Activated naive CD4-positive, alpha-beta T cell treated with anti-CD3 and anti-CD28 coated beads for 36 hours (primary cell): ENCODE measurements around the gene UBE2H. TPM values are rescaled to one million over a fixed set of nuclear protein-coding genes. Genes with fewer than 3 reads are reported as not detected.
"Not testable (repeated sequence)": the region's sequence is repeated elsewhere in the genome, so short reads cannot be mapped to it uniquely, and the experiment has no call there.

Experiments
- CTCF ChIA-PET: fragments of 350-600 bp; sonication (Branson Sonifier 250); formaldehyde crosslinking; loops from one replicate; lab custom pipeline; 2021; ENCODE audit warnings: antibody characterized with exemption; lab: Charles Lee
- DNase-seq: peaks from one replicate; pipeline ENCODE4 v3.0.0-alpha.2; 2020
- H3K27ac Mint-ChIP-seq: one replicate; pipeline ENCODE4 v1.8.0; 2021; ENCODE audit warnings: mild to moderate bottlenecking, mixed read lengths
- H3K27me3 Mint-ChIP-seq: one replicate; pipeline ENCODE4 v1.8.0; 2021; ENCODE audit warnings: low read depth, mixed read lengths
- H3K36me3 Mint-ChIP-seq: one replicate; pipeline ENCODE4 v1.8.0; 2021; ENCODE audit warnings: low read depth, mixed read lengths
- H3K4me1 Mint-ChIP-seq: one replicate; pipeline ENCODE4 v1.8.0; 2021; ENCODE audit warnings: low read depth, mixed read lengths
- H3K4me3 Mint-ChIP-seq: one replicate; pipeline ENCODE4 v1.8.0; 2021; ENCODE audit warnings: mild to moderate bottlenecking, moderate library complexity, mixed read lengths
- H3K9me3 Mint-ChIP-seq: one replicate; pipeline ENCODE4 v1.8.0; 2021; ENCODE audit warnings: mixed read lengths
- intact Hi-C: fragments of 100-400 bp; cut with micrococcal nuclease; formaldehyde crosslinking; loops from one replicate; pipeline ENCODE4 v1.15.1; 2023
- total RNA-seq, 2 experiments: library from RNA; stranded (reverse); gene quantifications; one replicate each; pipeline ENCODE4 v1.2.3, GENCODE V29; 2021

UBE2H gene
- total RNA-seq, 2 experiments from 2014 or later, result 33.4 to 37.6 TPM

- DNase-seq, result peak; percentile 55
- Mint-ChIP-seq H3K4me3 (peak overlapping the region; percentile 90), H3K9me3 (no peaks in the 10 kb centered on the region), H3K4me1 (peaks cover 12% of the 10 kb centered on the region), H3K36me3 (no peaks in the 10 kb centered on the region), H3K27me3 (no peaks in the 10 kb centered on the region), H3K27ac (no peak overlapping the region)
- intact Hi-C loops, result loop anchor here (1.0 to 5.0 kb wide), 9 partner anchors 43 to 606 kb away; partner anchors contain the start of gene SMKR1
- CTCF ChIA-PET, result interaction anchor here (0.5 to 3.3 kb wide), 48 partner anchors 11 to 739 kb away, joined by 3 to 26 read pairs (median 3); partner anchors contain the start of gene NRF1
These were observed 128.2 kb downstream of the UBE2H start for GRCh38 chr7:129824291-129825208.

DNA sequence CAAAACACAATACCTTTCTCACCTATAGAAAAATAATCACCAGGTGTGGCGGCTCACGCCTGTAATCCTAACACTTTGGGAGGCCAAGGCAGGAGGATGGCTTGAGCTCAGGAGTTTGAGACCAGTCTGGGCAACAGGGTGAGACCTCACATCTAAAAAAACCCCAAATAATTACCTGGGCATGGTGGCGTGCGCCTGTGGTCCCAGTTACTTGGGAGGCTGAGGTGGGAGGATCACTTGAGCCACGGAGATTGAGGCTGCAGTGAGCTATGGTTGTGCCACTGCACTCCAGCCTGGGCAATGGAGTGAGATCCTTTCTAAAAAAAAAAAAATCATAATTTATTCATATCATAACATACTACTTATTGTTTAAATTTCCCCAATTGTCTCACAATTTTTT is 129.6 kb downstream of the UBE2H start:
- H3K36me3 Mint-ChIP-seq, H3K27me3 Mint-ChIP-seq, intact Hi-C loops, H3K4me1 Mint-ChIP-seq, H3K4me3 Mint-ChIP-seq, H3K27ac Mint-ChIP-seq, H3K9me3 Mint-ChIP-seq, DNase-seq: not testable (repeated sequence)
- CTCF ChIA-PET, result interaction anchor here (0.6 to 2.1 kb wide), 3 partner anchors 8 to 455 kb away, joined by 3 to 7 read pairs (median 4); no protein-coding TSS in a partner anchor

- Mint-ChIP-seq H3K36me3 (peaks cover 3% of the 10 kb centered on the region), H3K27ac (no peak overlapping the region), H3K27me3 (no peaks in the 10 kb centered on the region), H3K4me1 (peaks cover 7% of the 10 kb centered on the region), H3K9me3 (peaks cover 10% of the 10 kb centered on the region), H3K4me3 (no peak overlapping the region)
- DNase-seq, result no peak
- CTCF ChIA-PET, result interaction anchor here (1.0 to 1.8 kb wide), 2 partner anchors 8 to 37 kb away, joined by 3 to 7 read pairs; no protein-coding TSS in a partner anchor
- intact Hi-C loops, result no loop called here
These were observed 131.3 kb downstream of the UBE2H start for GRCh38 chr7:129821476-129821875.

DNA sequence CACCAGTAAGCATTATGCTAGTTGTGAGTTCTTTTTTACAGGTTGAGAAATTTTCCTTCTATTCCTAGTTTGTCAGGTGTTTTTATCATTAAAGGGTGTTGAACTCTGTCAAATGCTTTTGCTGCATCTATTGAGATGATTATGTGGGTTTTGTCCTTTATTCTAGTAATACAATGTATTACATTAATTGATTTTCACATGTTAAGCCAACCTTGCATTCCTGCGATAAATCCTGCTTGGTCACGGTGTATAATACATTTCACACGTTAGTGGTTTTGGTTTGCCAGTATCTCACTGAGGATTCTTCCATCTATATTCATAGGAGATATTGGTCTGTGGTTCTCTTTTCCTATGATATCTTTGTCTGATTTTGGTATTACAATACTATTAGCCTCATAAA is 136.0 kb downstream of the UBE2H start:
- no peak overlapping the region for H3K4me3 Mint-ChIP-seq
- intact Hi-C loops, result no loop called here

DNA sequence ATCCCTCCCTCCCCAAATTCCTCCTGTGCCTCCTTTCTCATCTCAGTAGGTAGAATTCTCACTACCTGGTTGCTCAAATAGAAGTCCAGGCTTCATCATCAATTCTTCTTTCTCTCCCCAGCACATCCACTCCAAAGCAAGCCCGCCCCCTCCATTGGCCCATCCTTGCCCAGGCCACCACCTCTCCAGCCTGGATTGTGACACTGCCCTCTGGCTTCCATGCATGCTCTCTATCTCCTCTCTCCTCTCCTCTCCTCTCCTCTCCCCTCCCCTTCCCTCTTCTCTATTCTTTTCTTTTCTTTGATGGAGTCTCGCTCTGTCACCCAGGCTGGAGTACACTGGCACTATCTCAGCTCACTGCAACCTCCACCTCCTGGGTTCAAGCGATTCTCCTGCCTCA is 144.9 kb downstream of the UBE2H start:
- H3K27ac Mint-ChIP-seq, result no peak overlapping the region
- no peaks in the 10 kb centered on the region for H3K4me1 Mint-ChIP-seq
- DNase-seq, result no peak
- CTCF ChIA-PET, result no interaction called here
- no peaks in the 10 kb centered on the region for H3K36me3 Mint-ChIP-seq
- H3K9me3 Mint-ChIP-seq, result no peaks in the 10 kb centered on the region
- intact Hi-C loops, result no loop called here
- no peaks in the 10 kb centered on the region for H3K27me3 Mint-ChIP-seq
- H3K4me3 Mint-ChIP-seq, result no peak overlapping the region

More for the DNA sequence above, 136.0 kb downstream of the UBE2H start:
- Mint-ChIP-seq H3K36me3 (peaks cover 3% of the 10 kb centered on the region), H3K4me1 (no peaks in the 10 kb centered on the region), H3K27me3 (no peaks in the 10 kb centered on the region), H3K9me3 (peaks cover 10% of the 10 kb centered on the region), H3K27ac (no peak overlapping the region)
- CTCF ChIA-PET, result no interaction called here
- DNase-seq, result no peak

GRCh38 chr7:129804890-129805719 is 147.7 kb downstream of the UBE2H start:
- intact Hi-C loops, result no loop called here
- CTCF ChIA-PET, result interaction anchor here (0.6 kb wide), 1 partner anchor 752 kb away, joined by 3 read pairs; no protein-coding TSS in a partner anchor
- no peak overlapping the region for H3K4me3 Mint-ChIP-seq
- H3K27me3 Mint-ChIP-seq, result no peaks in the 10 kb centered on the region
- no peak overlapping the region for H3K27ac Mint-ChIP-seq
- DNase-seq, result no peak
- H3K9me3 Mint-ChIP-seq, result no peaks in the 10 kb centered on the region
- no peaks in the 10 kb centered on the region for H3K4me1 Mint-ChIP-seq
- H3K36me3 Mint-ChIP-seq, result no peaks in the 10 kb centered on the region

GRCh38 chr7:129804111-129804889 is 148.5 kb downstream of the UBE2H start:
- no peaks in the 10 kb centered on the region for H3K36me3 Mint-ChIP-seq

GRCh38 chr7:129803546-129804081 is 149.1 kb downstream of the UBE2H start:
- H3K4me1 Mint-ChIP-seq, result no peaks in the 10 kb centered on the region
- CTCF ChIA-PET, result no interaction called here
- intact Hi-C loops, result no loop called here

More at GRCh38 chr7:129804111-129804889, 148.5 kb downstream of the UBE2H start:
- CTCF ChIA-PET, result interaction anchor here (0.6 kb wide), 1 partner anchor 751 kb away, joined by 3 read pairs; no protein-coding TSS in a partner anchor
- DNase-seq, result no peak
- H3K27me3 Mint-ChIP-seq, result no peaks in the 10 kb centered on the region
- no peak overlapping the region for H3K27ac Mint-ChIP-seq
- no peaks in the 10 kb centered on the region for H3K4me1 Mint-ChIP-seq
- intact Hi-C loops, result no loop called here
- no peak overlapping the region for H3K4me3 Mint-ChIP-seq
- H3K9me3 Mint-ChIP-seq, result no peaks in the 10 kb centered on the region

DNA sequence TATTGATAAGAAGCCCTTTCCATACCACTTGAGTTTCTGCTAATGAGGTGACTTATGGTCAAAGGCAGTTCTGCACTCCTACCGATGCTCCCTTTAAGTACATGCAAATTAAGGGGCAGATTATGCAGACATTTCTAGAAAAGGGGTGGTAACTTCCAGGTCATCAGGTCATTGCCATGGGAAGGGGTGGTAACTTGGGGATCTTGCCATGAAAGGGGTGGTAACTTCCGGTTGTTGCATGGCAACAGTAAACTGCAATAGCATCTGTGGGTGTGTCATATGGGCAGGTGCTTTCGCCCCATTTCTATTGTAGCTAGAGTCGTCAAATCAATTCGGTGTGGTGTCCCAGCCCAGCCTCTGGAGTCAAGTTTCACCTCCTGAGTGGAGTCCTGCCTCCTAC is 150.9 kb downstream of the UBE2H start:
- intact Hi-C loops, result no loop called here
- no peaks in the 10 kb centered on the region for H3K9me3 Mint-ChIP-seq
- H3K27ac Mint-ChIP-seq, result no peak overlapping the region
- H3K4me1 Mint-ChIP-seq, result no peaks in the 10 kb centered on the region
- no peaks in the 10 kb centered on the region for H3K27me3 Mint-ChIP-seq
- CTCF ChIA-PET, result no interaction called here
- H3K4me3 Mint-ChIP-seq, result no peak overlapping the region
- DNase-seq, result no peak
- H3K36me3 Mint-ChIP-seq, result no peaks in the 10 kb centered on the region

More at GRCh38 chr7:129803546-129804081, 149.1 kb downstream of the UBE2H start:
- H3K27me3 Mint-ChIP-seq, result no peaks in the 10 kb centered on the region
- no peaks in the 10 kb centered on the region for H3K9me3 Mint-ChIP-seq
- H3K4me3 Mint-ChIP-seq, result no peak overlapping the region
- no peak overlapping the region for H3K27ac Mint-ChIP-seq
- H3K36me3 Mint-ChIP-seq, result no peaks in the 10 kb centered on the region
- DNase-seq, result no peak

GRCh38 chr7:129800901-129801300 is 151.9 kb downstream of the UBE2H start:
- H3K4me1 Mint-ChIP-seq, result no peaks in the 10 kb centered on the region
- H3K9me3 Mint-ChIP-seq, result no peaks in the 10 kb centered on the region
- intact Hi-C loops, result no loop called here
- no peak overlapping the region for H3K4me3 Mint-ChIP-seq
- no peak for DNase-seq
- H3K36me3 Mint-ChIP-seq, result no peaks in the 10 kb centered on the region
- CTCF ChIA-PET, result no interaction called here
- no peaks in the 10 kb centered on the region for H3K27me3 Mint-ChIP-seq
- H3K27ac Mint-ChIP-seq, result no peak overlapping the region

DNA sequence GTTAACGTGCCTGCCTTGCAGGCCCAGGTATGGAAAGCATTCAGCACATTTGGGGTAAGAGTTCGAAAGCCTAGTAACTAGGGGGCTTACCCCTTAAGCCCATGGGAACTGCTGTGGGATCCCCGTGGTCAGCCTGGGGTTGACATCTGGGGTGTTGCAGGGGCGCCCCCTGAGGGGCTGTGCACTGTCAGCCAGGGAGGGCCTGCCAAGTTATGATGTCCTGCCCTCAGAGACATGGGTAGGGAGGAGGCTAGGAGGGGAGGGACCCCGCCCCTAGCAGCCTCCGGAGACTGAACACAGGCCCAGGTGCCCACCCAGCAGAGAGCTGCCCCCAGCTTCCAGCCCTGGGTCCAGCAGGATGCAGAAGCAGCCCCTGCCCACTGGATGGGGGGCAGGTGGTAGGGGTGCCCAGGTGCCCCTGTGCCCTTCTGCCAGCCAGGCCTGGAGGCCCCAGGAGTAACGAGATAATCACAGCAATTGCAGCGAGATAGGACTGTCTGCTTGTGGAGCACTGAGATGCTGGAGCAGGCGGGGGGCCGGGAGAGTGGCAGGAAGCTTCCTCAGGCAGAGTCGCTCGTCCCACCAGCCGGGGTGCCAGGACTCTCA is 153.3 kb downstream of the UBE2H start:
- no peak overlapping the region for H3K27ac Mint-ChIP-seq
- no peak for DNase-seq
- CTCF ChIA-PET, result interaction anchor here (0.8 kb wide), 1 partner anchor 211 kb away, joined by 3 read pairs; no protein-coding TSS in a partner anchor
- H3K27me3 Mint-ChIP-seq, result no peaks in the 10 kb centered on the region
- H3K4me3 Mint-ChIP-seq, result no peak overlapping the region
- intact Hi-C loops, result no loop called here
- no peaks in the 10 kb centered on the region for H3K36me3 Mint-ChIP-seq
- H3K4me1 Mint-ChIP-seq, result no peaks in the 10 kb centered on the region
- H3K9me3 Mint-ChIP-seq, result no peaks in the 10 kb centered on the region
